Loucy (cell line): Measurements from ENCODE around the gene CNTN5.

Source experiments
- H2AFZ ChIP-seq: fragments of 200-600 bp; sonication (generic); 2 replicates; pipeline ENCODE4 v1.6.0; 2016; ENCODE audit warnings: antibody characterized with exemption, mild to moderate bottlenecking, low read length, moderate library complexity
- H3F3A ChIP-seq: fragments of 200-600 bp; 2 replicates; pipeline ENCODE4 v1.6.0; 2016; ENCODE audit warnings: antibody characterized with exemption, low read depth, mild to moderate bottlenecking
- H3K27me3 ChIP-seq: fragments of 200-600 bp; sonication (generic); 2 replicates; pipeline ENCODE4 v1.6.1; 2014; ENCODE audit warnings: low read length, mild to moderate bottlenecking; ENCODE audit not compliant: insufficient read depth, poor library complexity, severe bottlenecking
- H3K36me3 ChIP-seq: fragments of 200-600 bp; sonication (generic); 2 replicates; pipeline ENCODE4 v1.6.1; 2016; ENCODE audit warnings: low read length; ENCODE audit not compliant: insufficient read depth
- H3K4me1 ChIP-seq: fragments of 200-600 bp; sonication (generic); 2 replicates; pipeline ENCODE4 v1.5.1; 2014; ENCODE audit warnings: low read length, mild to moderate bottlenecking; ENCODE audit not compliant: insufficient read depth, poor library complexity, severe bottlenecking
- H3K4me2 ChIP-seq: fragments of 200-600 bp; sonication (generic); 2 replicates; pipeline ENCODE4 v1.6.0; 2014; ENCODE audit warnings: antibody characterized with exemption, low read length, low read depth, mild to moderate bottlenecking; ENCODE audit not compliant: poor library complexity, severe bottlenecking
- H3K4me3 ChIP-seq: fragments of 200-600 bp; sonication (generic); 2 replicates; pipeline ENCODE4 v1.5.1; 2014; ENCODE audit warnings: low read length, mild to moderate bottlenecking, mixed read lengths; ENCODE audit not compliant: poor library complexity, severe bottlenecking
- H3K79me2 ChIP-seq: fragments of 200-600 bp; sonication (generic); 2 replicates; pipeline ENCODE4 v1.6.1; 2014; ENCODE audit warnings: low read length; ENCODE audit not compliant: insufficient read depth
- H3K9ac ChIP-seq: fragments of 200-600 bp; sonication (generic); 2 replicates; pipeline ENCODE4 v1.6.0; 2014; ENCODE audit warnings: mild to moderate bottlenecking, low read depth, low read length, moderate library complexity; ENCODE audit not compliant: poor library complexity, severe bottlenecking
- H3K9me2 ChIP-seq: fragments of 200-600 bp; sonication (generic); replicated peaks from 2 replicates; pipeline ENCODE4 v1.6.1; 2016; ENCODE audit warnings: low read depth, low read length, mixed read lengths
- H3K9me3 ChIP-seq: fragments of 200-600 bp; sonication (generic); 2 replicates; pipeline ENCODE4 v1.6.1; 2014; ENCODE audit warnings: mild to moderate bottlenecking, antibody characterized with exemption, low read length, low read depth; ENCODE audit not compliant: insufficient read depth
- H4K20me1 ChIP-seq: fragments of 200-600 bp; sonication (generic); 2 replicates; pipeline ENCODE4 v1.6.0; 2014; ENCODE audit warnings: antibody characterized with exemption, low read length, mild to moderate bottlenecking; ENCODE audit not compliant: insufficient read depth, poor library complexity, severe bottlenecking
- EZH2phosphoT487 ChIP-seq: fragments of 200-600 bp; IDR thresholded peaks from 2 replicates; pipeline ENCODE4 v1.6.1; 2018; ENCODE audit warnings: antibody characterized with exemption, mild to moderate bottlenecking, moderate library complexity, borderline replicate concordance
- TF ChIP-seq, protein P1 (sequence below): fragments of 200-600 bp; sonication (generic); conservative IDR thresholded peaks from 2 replicates; pipeline ENCODE4 v1.5.1; 2014; ENCODE audit warnings: mild to moderate bottlenecking, antibody characterized with exemption, low read length

CNTN5 gene

DNA sequence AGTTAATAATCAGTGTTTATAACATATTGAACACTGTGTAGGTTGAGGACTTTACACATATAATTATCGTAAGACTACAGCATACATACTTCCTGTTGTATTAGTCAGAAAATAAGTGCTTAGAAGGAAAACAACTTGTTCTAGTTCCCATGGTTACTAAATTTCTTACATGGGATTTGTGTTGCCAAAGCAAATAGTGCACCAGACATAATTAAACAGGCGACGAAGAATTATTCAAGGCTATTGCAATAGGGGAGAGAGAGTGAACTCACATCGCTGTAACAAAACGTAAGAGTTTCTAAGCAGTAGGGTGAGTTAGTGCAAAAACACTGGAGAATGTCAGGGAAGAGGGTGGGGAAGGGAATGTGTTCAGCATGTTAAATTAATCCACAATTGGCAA lies 347.8 kb downstream of the CNTN5 start:
- Histone ChIP-seq H2AFZ (no peak overlapping the region), H3K9me2 (no peaks in the 10 kb centered on the region), H3K9me3 (no peaks in the 10 kb centered on the region), H3K27me3 (no peaks in the 10 kb centered on the region), H3K4me2 (no peak overlapping the region), H3K36me3 (no peaks in the 10 kb centered on the region), H3K79me2 (no peaks in the 10 kb centered on the region), H3F3A (no peaks in the 10 kb centered on the region), H4K20me1 (no peaks in the 10 kb centered on the region), H3K9ac (no peak overlapping the region), H3K4me1 (no peaks in the 10 kb centered on the region), H3K4me3 (no peak overlapping the region)
- TF ChIP-seq, protein P1, sequence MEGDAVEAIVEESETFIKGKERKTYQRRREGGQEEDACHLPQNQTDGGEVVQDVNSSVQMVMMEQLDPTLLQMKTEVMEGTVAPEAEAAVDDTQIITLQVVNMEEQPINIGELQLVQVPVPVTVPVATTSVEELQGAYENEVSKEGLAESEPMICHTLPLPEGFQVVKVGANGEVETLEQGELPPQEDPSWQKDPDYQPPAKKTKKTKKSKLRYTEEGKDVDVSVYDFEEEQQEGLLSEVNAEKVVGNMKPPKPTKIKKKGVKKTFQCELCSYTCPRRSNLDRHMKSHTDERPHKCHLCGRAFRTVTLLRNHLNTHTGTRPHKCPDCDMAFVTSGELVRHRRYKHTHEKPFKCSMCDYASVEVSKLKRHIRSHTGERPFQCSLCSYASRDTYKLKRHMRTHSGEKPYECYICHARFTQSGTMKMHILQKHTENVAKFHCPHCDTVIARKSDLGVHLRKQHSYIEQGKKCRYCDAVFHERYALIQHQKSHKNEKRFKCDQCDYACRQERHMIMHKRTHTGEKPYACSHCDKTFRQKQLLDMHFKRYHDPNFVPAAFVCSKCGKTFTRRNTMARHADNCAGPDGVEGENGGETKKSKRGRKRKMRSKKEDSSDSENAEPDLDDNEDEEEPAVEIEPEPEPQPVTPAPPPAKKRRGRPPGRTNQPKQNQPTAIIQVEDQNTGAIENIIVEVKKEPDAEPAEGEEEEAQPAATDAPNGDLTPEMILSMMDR = no peak

DNA sequence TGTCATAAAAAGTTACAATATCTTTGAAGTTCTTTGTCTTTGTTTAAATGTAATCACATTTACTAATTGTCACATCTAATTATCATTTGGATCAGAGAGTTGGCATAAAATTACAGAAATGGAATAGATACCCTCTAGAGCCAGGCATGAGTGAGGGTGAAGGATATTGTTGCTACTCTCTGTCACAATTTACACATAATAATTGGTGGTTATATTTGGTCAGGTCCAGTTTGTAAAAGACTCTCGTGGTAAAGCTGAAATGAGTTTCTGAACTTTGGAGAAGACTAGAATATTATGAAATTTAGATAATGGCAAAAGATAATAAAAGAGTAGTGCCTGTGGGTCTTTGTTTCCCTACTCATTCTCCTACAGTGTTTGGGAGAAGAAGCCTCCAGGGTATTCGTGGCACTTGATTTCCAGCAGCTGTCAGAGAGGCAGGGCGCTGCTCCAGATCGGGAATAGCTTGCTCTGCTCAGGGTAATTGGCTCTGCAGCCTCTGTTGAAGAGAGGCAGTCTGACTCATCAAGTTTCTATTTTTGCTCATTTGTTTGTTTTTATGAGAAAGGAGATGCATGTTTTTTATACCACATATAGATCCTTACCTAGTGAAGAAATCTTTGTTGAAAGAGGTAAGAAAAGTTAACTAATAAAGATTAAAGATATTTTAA lies 349.9 kb downstream of the CNTN5 start:
- Histone ChIP-seq H3K4me2 (no peak overlapping the region), H2AFZ (no peak overlapping the region)
- no peak for TF ChIP-seq EZH2phosphoT487
- TF ChIP-seq, protein P1 = no peak

GRCh38 chr11:99371257-99371656 lies 350.5 kb downstream of the CNTN5 start:
- Histone ChIP-seq H3K79me2 (no peaks in the 10 kb centered on the region), H3K36me3 (no peaks in the 10 kb centered on the region), H3K4me3 (no peak overlapping the region), H3K4me2 (no peak overlapping the region), H2AFZ (no peak overlapping the region), H3K27me3 (no peaks in the 10 kb centered on the region), H3K9me2 (no peaks in the 10 kb centered on the region), H3K9me3 (no peaks in the 10 kb centered on the region), H3F3A (no peaks in the 10 kb centered on the region), H4K20me1 (no peaks in the 10 kb centered on the region), H3K9ac (no peak overlapping the region), H3K4me1 (no peaks in the 10 kb centered on the region)
- TF ChIP-seq, protein P1 = no peak
- TF ChIP-seq EZH2phosphoT487 = no peak

More for the DNA sequence above, 349.9 kb downstream of the CNTN5 start:
- Histone ChIP-seq H3K27me3 (no peaks in the 10 kb centered on the region), H3K9ac (no peak overlapping the region), H3K9me3 (no peaks in the 10 kb centered on the region), H3K79me2 (no peaks in the 10 kb centered on the region), H4K20me1 (no peaks in the 10 kb centered on the region), H3K4me3 (no peak overlapping the region), H3F3A (no peaks in the 10 kb centered on the region), H3K36me3 (no peaks in the 10 kb centered on the region), H3K4me1 (no peaks in the 10 kb centered on the region), H3K9me2 (no peaks in the 10 kb centered on the region)
